DND-41 (cell line): ENCODE data around the gene RNF151.

Source experiments
- CTCF ChIP-seq: IDR thresholded peaks from 2 replicates; pipeline ENCODE4 v1.5.1; 2012; ENCODE audit warnings: borderline replicate concordance, low read length, moderate library complexity, mild to moderate bottlenecking; ENCODE audit not compliant: poor library complexity, severe bottlenecking; ENCODE audit errors: extremely low read depth
- EZH2 ChIP-seq: IDR thresholded peaks from 3 replicates; pipeline ENCODE4 v1.6.1; 2012; ENCODE audit warnings: borderline replicate concordance, low read depth, mild to moderate bottlenecking, moderate library complexity, low read length, inconsistent platforms; ENCODE audit not compliant: severe bottlenecking

- TF ChIP-seq CTCF (no peak), EZH2 (no peak)
Observed at GRCh38 chr16:1974157-1975070, 7.8 kb downstream of the RNF151 start.
